HG02870 (cell line): ENCODE measurements around the gene EVA1C.
"Not testable (repeated sequence)": the region's sequence is repeated elsewhere in the genome, so short reads cannot be mapped to it uniquely, and the experiment has no call there.

ENCODE experiments used
- ATAC-seq: cut with Tn5 transposase; IDR thresholded peaks from one replicate; pipeline ENCODE4 v1.9.1; 2021; ENCODE audit warnings: mild to moderate bottlenecking, moderate library complexity; ENCODE audit not compliant: unreplicated experiment

The EVA1C gene, protein sequence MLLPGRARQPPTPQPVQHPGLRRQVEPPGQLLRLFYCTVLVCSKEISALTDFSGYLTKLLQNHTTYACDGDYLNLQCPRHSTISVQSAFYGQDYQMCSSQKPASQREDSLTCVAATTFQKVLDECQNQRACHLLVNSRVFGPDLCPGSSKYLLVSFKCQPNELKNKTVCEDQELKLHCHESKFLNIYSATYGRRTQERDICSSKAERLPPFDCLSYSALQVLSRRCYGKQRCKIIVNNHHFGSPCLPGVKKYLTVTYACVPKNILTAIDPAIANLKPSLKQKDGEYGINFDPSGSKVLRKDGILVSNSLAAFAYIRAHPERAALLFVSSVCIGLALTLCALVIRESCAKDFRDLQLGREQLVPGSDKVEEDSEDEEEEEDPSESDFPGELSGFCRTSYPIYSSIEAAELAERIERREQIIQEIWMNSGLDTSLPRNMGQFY

DNA sequence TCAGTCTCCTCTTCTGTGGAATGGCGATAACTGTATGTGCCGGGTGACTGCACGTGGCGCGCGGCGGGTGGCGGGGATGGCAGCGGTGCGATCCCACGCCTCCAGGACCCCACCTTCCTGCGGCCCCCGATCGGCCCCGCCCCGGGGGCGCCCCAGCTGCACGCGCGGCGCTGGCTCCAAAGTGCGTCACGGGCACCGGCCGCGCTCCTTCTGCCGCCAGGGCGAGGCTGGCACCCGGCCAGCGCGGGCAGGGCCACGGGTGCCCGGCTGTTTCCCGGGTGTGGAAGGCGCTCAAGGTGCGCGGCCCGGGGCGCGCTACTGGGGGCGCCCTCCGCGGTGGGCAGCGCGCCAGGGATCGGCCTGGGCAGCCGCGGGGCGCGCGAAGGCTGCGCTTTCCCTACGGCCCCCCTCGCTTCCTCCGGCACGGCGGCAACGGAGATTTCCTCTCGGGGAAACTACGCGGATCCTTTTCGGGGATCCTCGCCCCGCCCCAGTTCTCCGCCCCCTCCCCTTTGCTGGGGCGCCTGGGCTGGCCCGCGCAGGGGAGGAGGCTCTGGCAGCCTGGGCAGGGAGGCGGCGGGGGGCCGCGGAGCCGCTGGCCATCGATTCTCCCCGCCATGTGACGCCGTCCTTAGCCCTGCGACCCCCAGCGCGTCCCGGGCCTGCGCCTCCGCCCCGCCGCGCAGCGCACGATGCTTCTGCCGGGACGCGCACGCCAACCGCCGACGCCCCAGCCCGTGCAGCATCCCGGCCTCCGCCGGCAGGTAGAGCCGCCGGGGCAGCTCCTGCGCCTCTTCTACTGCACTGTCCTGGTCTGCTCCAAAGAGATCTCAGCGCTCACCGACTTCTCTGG lies at the start of gene EVA1C:
EVA1C (plus strand) TSS at position 545 of the 853 bp plus-strand sequence; CDS start at position 693, 148 bp downstream.
- no peak for ATAC-seq

DNA sequence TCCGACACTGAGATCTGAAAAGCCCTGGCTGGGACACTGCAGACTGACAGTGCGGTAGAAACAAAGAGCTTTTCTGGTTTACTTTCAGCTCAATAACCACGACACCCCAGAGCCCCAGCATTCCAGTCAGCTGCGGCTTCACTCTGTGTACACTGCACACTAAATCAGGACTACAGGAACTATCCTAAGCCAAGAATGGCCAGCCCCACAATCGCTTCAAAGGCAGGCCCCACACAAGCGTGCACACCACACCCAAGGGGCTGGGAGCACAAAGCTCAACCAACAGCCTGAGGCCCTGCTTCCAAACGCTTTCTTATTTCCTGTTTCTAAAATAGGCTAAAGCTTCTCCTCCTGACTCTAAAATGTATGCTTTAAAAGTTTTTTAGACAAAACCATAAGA lies 48.1 kb upstream of the EVA1C start:
- no peak for ATAC-seq

DNA sequence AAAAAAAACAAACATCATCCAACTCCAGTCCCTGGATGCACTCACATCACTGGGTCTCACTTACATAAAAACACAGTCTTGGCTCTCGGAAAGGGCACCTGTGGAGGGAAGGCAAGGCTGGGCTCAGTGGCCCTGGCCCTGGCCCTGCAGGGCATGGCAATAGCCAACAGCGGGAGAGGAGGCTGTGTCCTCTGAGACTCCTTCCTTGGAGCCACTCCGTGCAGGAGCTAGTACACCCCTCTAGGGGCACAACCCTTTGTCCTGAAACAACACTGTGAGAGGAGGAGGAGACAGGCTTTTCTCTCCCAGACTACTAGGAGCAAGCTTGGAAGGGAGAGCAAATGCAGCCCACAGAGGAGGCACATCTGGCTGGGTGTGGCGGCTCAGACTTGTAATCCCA lies 47.7 kb upstream of the EVA1C start:
- ATAC-seq: no peak

DNA sequence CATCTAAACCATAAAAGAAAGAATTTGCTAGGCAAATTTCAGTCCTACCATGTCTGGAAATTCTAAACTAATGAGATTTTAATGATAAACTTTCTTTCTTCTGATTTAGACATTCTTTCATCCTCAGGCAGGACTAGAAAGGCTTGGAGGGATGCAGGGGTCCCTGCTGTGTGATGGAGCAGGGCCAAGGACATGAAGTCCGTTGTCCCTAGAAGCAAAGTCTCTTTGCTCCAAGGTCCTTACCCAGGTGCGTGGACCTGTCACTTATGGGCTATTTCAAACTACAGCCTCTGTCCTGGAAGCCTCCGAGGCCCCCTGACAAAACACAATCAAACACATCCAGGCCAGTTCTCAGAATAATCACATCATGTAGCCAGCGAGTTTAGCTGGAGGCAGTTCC lies 46.3 kb upstream of the EVA1C start:
- no peak for ATAC-seq

DNA sequence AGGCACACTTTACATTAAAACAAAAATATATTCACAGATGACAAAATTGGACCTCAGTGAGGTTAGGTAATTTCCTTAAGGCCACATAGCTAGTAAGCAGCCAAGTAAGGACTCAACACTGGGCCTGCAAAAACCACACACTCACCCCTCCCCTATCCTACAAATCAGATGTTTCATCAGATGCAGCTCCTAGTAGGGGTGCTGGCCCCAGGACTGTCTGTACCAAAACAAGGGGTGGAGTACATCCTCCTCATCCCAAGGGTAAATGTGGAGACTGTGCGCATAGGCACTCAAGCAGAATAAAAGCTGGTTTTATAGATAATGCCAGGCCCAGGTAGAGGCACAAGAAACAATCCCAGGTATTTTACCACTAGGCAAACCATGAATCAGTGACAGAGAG lies 45.3 kb upstream of the EVA1C start:
- ATAC-seq: no peak

DNA sequence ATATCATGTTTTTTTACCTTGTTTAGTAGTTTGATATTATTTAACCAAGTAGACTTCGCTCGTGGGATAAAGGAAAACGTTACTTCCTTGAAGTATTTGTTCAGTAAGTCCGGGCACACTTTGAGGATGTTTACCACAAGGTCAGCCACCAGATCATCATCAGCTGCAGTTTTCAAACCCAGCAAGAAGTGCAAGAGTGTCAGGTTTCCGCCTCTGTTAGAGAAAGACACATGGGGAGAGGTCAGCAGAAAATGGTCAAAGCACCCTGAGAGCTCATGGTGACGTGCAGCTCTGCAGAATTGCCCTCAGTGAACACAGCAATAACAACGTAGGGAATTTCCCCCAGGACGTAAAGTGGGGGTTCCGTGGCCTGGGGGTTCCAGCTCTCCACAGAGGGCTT lies 44.1 kb upstream of the EVA1C start:
- ATAC-seq: no peak

DNA sequence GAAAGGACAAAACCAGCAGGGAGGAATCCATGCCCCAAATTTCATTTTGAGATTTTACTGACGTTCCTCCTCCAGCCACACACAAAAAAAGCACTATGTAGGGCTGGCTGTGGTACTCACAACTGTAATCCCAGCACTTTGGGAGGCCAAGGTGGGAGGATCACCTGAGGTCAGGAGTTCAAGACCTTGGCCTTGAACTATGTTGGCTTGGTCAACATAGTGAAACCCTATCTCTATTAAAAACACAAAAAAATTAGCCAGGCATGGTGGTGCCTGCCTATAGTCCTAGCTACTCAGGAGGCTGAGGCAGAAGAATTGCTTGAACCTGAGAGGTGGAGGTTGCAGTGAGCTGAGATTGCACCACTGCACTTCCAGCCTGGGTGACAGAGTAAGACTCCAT lies 43.5 kb upstream of the EVA1C start:
- not testable (repeated sequence) for ATAC-seq

DNA sequence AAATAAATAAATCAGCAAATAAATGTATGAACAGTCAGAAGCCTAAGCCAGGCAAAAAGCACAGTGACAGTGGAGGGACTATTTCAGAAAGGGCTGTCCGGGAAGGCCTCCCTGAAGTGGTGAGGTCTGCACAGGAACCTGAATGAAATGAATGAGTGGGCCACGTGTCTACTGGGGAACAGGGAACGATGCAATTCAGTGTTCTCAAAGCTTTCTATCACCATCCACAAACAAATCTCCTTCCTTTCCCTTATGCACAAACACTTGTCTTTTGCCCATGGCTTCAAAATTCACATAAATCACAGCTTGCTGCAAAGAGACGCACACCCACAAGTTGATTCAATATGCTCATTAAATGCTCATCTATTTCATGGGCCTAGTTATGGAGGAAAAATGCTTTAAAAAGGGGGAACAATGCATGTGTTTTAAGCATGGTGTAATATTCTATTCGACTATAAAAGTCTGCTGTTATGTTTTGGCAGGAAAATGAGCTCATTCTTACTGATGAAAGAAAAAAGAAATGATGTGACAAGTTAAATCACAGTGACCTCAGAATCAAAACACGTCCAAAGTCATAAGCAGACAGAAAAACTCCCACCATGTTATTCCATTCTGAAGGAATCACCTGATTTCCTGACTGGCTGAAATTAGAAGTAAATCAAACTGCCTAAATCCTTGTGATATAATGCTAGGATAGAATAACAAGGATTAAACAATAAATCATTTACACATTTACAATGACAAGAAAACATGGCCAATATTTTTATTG lies 41.3 kb upstream of the EVA1C start:
- no peak for ATAC-seq

DNA sequence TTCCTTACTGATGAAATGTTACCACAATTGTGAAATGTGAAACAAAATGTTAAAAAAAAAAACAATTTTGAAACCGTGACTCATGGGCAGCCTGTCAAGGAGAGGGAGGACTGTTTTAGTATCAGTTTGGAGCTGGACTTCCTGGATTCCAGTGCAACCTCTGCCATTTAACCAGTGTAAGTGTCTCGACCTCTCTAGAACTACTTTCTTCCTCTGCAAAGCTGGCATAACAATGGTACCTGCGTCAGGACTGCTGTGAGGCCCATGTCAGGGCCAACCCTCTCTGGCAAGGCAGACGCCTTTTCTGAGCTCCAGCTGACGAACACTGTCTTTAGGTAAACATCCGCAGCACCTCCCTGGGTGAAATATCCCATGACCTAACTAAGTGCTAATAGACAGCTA lies 40.6 kb upstream of the EVA1C start:
- no peak for ATAC-seq

DNA sequence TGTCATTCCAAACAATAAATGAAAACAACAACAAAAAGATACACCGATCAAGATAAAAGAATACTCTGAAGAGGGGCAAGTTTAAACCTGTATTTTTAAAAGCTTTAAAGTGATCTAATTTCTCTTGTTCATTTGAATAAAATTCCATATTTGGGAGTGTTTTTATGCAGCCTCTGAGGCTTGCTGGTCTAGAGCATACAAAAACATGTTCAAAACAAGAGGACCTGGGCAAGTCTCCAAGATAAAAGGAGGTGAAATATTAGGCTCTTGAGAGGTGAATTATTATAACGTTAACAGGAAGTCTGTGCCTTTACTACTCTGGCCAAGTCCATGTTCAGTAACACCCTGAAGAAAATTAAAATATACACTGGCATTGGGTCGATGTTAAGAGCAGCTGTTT lies 39.8 kb upstream of the EVA1C start:
- no peak for ATAC-seq

DNA sequence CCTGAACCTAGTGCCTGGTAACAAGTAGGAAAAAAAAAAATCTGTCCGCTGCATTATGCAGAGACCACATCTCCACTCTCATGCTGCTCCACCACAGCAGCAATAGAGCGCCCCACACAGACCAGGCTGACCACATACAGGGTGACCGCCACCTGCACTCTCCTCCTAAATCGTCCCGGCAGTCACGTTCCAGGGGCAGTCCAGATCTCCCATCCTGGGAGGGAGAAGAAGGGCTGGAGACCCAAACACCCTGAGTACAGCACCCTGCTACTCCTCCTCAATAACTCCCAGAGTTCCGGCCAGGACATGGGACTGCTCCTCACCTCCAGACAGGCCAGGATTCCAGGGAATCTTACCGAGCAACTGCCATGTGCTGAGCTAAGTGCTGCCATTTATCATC lies 35.0 kb upstream of the EVA1C start:
- ATAC-seq: no peak

DNA sequence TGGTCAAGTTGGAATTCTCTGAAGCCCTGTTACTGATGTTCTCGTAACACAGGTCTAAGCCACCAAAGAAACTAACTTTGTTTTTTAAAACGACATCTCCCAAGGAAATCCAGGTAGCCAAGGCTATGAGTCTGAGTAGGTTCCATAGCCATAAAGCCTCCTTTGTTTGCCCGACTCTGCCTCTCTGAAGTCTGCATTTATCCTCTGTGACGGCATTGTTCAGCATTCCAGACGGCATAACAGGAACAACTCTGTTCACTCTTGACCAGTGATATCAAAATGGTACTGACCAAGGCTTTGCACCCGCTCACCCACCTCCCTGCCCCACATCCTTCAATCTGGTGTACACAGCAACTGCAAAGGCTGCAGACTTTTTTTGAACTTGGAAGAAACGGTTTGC lies 34.5 kb upstream of the EVA1C start:
- ATAC-seq: no peak

DNA sequence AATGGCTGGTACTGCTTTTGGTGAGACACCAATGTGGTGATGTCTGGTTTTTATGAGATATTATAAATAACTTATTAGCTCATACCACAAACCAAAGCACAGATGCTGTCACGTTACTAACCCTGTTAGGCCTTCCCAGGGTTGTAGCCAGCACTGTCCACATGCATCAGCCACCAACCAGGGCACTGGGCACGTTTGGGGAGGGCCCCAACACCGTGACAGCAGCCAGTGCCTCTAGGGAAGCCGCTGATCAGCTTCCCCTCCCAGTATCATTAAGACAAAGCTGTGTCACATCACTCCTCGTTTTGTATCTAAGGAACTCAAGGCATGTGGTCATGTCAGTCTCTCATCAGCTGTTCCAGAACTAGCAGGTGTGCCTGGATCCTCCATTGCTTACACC lies 33.5 kb upstream of the EVA1C start:
- no peak for ATAC-seq

DNA sequence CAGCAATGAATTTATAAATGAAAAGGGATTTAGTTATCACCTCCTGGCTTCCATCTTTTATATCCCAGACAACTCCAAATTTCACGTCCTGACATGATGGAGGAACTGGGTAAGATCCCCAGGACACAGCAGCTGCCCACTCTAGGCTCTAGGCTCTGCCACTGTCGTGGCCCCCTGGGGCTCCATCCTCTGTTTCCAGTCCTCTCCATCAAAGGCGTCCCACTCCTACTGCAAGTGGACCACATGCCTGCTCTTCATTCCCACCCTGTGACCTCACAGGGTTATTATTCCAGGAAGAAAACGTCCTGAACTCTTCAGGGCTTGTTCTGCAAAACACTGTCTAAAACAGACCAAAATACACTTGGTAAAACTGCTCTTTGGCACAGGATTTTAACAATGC lies 31.6 kb upstream of the EVA1C start:
- no peak for ATAC-seq

DNA sequence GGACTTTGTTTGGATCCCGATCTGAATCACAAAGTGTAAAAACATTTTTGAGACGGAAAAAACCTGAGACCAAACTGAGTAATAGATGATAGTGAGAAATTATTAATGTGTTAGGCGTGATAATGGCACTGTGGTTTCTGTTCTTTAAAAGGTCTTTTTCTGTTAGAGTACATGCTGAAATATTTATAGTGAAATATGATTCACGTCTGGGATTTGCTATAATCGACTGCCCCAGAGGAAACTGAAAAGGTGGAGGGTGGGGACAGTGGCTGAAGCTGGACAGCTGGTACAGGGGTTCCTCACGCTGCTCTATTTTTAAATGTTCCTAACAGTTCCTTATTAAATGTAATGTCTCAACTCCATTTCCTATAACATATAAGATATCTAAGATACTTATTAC lies 30.9 kb upstream of the EVA1C start:
- no peak for ATAC-seq

DNA sequence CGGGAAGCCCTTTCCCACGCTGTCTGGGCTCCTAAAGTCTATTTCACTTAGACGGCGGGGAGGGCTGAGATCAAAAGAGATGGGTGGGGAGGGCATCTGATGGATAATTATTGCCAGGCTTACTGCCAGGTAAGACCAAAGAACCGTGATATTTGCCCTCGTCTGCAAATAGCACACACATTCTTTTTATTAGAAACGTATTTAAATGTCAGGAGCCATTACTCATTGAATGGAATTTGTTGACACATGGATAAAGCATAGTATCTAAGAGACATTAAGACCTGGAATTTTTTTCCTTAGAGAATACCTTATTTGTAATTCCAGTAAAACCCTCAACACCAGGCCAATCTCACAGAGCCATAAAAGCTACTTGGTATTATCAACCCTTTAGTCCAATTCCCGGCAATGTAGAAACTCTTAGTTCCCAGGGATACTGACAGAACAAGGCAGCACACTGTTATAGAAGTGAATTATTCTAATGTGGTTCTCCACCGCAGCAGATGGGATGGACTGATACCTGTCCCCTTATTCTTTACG lies 30.3 kb upstream of the EVA1C start:
- ATAC-seq: no peak

DNA sequence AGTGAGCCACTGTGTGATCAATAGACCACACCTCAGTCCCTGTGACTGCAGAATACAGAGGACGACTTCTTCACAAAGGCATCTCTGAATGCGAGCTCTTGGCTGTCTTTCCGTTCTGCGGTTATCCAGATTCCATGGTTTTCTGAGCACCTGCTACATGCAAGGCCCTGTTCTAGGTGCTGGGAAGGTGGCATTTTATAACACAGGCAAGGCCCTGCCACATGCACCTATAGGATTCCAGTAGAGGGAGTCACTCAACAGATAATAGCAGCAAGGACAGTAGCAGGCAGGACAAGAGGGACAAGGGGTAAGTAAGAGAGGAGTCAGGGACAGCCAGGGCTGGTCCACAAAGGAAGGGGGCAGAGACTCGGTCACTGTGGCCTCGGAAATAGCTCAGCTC lies 28.7 kb upstream of the EVA1C start:
- no peak for ATAC-seq

DNA sequence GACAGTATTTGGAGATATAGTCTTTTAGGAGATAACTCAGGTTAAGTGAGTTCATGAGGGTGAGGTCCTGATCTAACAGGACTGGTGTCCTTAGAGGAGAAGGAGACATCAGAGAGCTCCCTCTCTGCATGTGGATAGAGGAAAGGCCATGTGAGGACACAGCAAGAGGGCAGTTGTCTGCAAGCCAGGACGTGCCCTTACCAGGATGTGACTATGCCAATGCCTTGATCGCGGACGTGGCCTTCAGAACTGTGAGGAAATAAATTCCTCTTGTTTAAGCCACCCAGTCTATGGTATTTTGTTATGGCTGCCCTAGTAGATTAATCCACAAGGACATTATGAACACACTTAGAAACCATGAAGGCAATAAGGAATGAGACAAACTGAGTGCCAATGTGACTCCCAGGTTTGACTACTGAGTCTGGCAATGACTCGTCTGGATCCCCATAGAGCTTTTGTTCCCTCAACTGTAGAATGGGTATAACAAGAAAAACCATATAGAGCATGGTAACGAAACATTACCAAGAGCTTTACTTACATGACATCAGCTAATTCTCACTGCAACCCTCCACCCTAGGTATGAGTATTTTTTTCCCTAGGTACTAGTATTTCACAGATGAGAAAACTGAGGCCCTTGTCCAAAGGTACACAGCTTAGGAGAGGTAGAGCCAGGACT lies 26.2 kb upstream of the EVA1C start:
- no peak for ATAC-seq

DNA sequence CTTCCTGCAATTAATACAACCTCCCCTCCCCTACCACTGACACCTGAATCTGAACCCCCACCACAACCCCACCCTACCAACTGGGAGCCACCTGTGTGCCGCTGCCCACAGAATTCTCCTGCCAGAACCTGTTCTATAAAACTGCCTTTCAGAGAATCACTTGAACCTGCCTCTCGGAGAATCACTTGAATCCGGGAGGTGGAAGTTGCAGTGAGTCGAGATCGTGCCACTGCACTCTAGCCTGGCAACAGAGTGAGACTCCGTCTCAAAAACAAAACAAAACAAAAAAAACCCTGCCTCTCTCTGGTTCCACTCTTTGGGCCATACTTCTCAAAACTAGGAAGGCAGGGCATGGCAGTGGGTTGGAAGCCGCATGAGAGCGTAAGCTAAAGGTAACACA lies 25.4 kb upstream of the EVA1C start:
- ATAC-seq: no peak

DNA sequence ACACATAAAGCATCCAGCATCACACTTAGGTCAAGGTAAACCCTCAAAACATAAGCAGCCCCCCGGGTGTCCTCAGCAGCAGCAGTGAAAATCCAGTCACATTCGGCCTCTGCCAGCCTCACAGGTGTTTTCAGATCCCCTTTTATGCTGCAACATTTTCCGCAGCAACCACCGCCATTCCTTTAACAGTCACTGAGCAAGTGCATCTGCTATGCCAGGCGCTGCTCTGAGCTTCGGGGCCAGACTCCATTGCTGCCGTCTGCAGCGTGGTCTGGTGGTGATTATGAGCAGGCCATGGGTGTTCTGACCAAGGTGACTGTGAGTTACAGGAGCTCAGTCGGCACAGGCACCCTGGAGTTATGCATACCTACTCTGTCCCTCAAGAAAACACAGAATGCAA lies 24.2 kb upstream of the EVA1C start:
- ATAC-seq: no peak
